Aorta (tissue), 5 donors: Measurements from ENCODE around the gene ARL13A. TPM values are rescaled to one million over a fixed set of nuclear protein-coding genes. Genes with fewer than 3 reads are reported as not detected.

Experiments used
- ATAC-seq: fragments of 200-7000 bp; cut with Tn5 transposase; one replicate; pipeline ENCODE4 v1.9.1; 2022; ENCODE audit warnings: moderate library complexity; ENCODE audit not compliant: low FRiP score
- DNase-seq, 2 donors: peaks; one replicate each; pipeline ENCODE4 v3.0.0-alpha.2; 2020
- H3K27ac ChIP-seq, 2 donors: one replicate each; pipeline ENCODE4 v1.5.1; 2013; ENCODE audit warnings: low read length in 2 of 2, mild to moderate bottlenecking in 2 of 2, moderate library complexity in 2 of 2, control low read depth in 1 of 2, inconsistent platforms in 1 of 2, low read depth in 1 of 2
- H3K27me3 ChIP-seq, 2 donors: one replicate each; pipeline ENCODE4 v1.6.1; 2013; ENCODE audit warnings: control low read depth in 1 of 2, low read length in 1 of 2, mild to moderate bottlenecking in 1 of 2, moderate library complexity in 1 of 2; ENCODE audit not compliant: insufficient read depth in 2 of 2, control insufficient read depth in 1 of 2
- H3K36me3 ChIP-seq, 2 donors: one replicate each; pipeline ENCODE4 v1.6.1; 2013; ENCODE audit warnings: control low read depth in 1 of 2, low read length in 1 of 2, mild to moderate bottlenecking in 1 of 2; ENCODE audit not compliant: insufficient read depth in 2 of 2, control insufficient read depth in 1 of 2
- H3K4me1 ChIP-seq, 2 donors: one replicate each; pipeline ENCODE4 v1.6.1; 2013; ENCODE audit warnings: low read length in 2 of 2, control low read depth in 1 of 2, mild to moderate bottlenecking in 1 of 2, moderate library complexity in 1 of 2; ENCODE audit not compliant: insufficient read depth in 2 of 2, control insufficient read depth in 1 of 2
- H3K4me3 ChIP-seq, 2 donors: one replicate each; pipeline ENCODE4 v1.5.1; 2013; ENCODE audit warnings: low read length in 2 of 2, control low read depth in 1 of 2, mild to moderate bottlenecking in 1 of 2
- H3K9me3 ChIP-seq: one replicate; pipeline ENCODE4 v1.6.1; 2013; ENCODE audit warnings: mild to moderate bottlenecking, low read length; ENCODE audit not compliant: control insufficient read depth
- WGBS, 2 donors: extraction: QIAGEN DNeasy Blood & Tissue Kit; methylation state at CpG; one replicate each; pipeline ENCODE4 v1.1.7; 2013; 5-methylcytosine and 5-hydroxymethylcytosine counted together
- intact Hi-C, 2 donors: fragments of 100-400 bp; cut with DNase I; formaldehyde crosslinking; loops; one replicate each; pipeline versions ENCODE4 v1.14.2 to v1.15.0; 2022
- polyA plus RNA-seq, 2 donors: library from polyadenylated mRNA; stranded (reverse); fragments of 200-250 nt; gene quantifications; one replicate each; pipeline ENCODE4 v1.2.3, GENCODE V29; 2013
- total RNA-seq, 2 donors: library from RNA; stranded (reverse); fragmentation: NEBNext Ultra II Directional; extraction: Animal tissue kit (Norgen Biotek cat#: 25700); gene quantifications; one replicate each; pipeline ENCODE4 v1.2.1, GENCODE V29; 2021
- donor health status: healthy with polysubstance abuse.
- donor health status: Bipolar disorder and iron deficiency.
- donor health status: DM: no; HTN: no; CAD: no.
- donor health status: DM: no; HTN: no; CAD: no.
- donor health status: DM: yes; HTN: yes; CAD: no.

The ARL13A gene
- total and polyA plus RNA-seq, 4 donors, result not detected

DNA sequence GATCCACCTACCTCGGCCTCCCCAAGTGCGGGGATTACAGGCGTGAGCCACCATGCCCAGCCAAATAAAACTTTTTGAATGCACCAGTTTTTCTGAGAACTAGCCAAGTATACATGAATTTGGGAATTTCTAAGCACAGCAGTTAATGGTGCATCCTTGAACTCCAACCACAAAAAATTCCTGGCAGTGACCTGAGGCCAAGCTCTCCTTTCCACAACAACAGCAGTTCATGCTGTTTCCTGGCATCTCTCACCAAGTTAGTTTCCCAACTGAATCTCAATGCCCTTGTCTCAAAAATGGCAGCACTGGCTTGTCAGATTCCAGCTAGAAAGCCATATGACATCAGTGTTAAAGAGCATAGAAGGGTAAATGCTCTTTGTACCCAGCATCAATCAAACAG, 24.9 kb upstream of the ARL13A start:
- DNase-seq (no peak), ATAC-seq (no peak)
- WGBS, 2 donors, result 93% methylated on average over 3 of the region's 3 CpGs
- Histone ChIP-seq H3K4me1 (no peaks in the 10 kb centered on the region), H3K4me3 (no peak overlapping the region), H3K9me3 (no peaks in the 10 kb centered on the region), H3K36me3 (no peaks in the 10 kb centered on the region), H3K27ac (no peak overlapping the region), H3K27me3 (no peaks in the 10 kb centered on the region)
- intact Hi-C loops, result no loop called here

DNA sequence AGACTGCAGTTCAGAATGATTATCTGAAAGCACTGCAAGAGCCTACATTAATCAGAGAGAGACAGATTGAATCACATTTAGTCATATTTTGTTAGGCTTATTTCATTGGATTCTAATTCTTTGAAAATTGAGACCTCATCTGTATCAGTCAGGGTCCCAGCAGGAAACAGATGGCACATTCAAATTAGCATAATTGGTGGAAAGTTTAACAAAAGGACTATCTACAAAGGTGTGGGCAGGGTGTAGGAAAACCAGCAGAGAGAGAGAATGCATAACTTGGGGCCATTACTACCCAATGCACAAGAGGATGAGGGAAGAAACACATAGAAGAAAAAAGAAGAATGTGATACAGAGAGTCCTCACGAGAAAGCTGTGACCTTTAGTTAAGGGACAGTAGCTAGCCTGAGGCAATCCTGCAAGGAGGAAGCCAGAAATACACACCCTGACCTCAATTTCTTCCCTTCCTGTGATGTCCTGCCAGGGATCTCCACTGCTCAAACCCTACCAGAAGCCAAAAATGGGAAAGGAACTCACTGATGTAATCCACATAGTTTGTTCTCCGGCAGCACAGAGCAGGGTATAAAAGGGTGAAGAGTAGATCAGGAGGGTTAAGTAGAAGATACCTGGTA, 23.1 kb upstream of the ARL13A start:
- DNase-seq, result no peak
- Histone ChIP-seq H3K27me3 (no peaks in the 10 kb centered on the region), H3K9me3 (no peaks in the 10 kb centered on the region), H3K4me3 (no peak overlapping the region), H3K27ac (no peak overlapping the region), H3K4me1 (no peaks in the 10 kb centered on the region), H3K36me3 (no peaks in the 10 kb centered on the region)
- WGBS, 2 donors, result 61 to 62% methylated on average over 2 of the region's 2 CpGs
- no peak for ATAC-seq
- intact Hi-C loops, result no loop called here

DNA sequence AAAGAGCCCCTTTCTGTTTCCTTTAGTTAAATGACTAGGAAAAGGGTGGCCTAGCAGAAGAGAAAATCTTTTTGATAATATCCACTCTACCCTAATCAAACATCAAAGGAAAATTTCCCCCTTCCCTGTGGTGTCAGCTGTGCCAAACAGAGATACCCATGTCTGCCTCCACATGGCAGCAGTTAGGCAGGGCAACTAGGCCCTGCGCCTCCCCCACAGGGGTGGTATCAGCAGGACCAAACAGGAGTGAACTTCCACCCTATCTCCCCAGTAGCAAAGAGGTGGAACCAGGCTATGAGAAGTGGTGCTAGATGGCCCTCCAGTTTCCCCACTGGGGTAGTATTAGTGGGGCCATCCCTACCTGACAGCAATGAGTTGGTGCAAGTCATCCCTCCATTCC, 21.0 kb upstream of the ARL13A start:
- H3K27me3 ChIP-seq, result no peaks in the 10 kb centered on the region

DNA sequence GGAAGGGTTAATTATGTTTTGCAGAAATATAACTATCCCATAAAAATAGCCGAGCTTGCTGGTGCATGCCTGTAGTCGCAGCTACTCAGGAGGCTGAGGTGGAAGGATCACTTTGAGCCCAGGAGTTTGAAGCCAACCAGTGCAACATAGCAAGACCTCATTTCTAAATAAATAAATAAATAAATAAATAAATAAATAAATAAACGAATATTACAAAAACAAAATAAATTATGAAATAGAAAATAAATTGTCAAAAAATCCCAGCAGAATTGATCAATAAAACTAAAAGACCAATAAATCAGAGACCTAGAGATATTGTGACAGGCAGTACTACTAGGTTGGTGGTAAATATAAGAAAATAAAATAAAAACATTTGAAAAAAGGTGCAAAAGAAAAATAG, 6.7 kb upstream of the ARL13A start:
- Histone ChIP-seq H3K4me1 (no peaks in the 10 kb centered on the region), H3K27ac (no peak overlapping the region), H3K36me3 (no peaks in the 10 kb centered on the region), H3K4me3 (no peak overlapping the region), H3K27me3 (no peaks in the 10 kb centered on the region), H3K9me3 (no peaks in the 10 kb centered on the region)
- WGBS, 2 donors, result 70 to 77% methylated on average over 3 of the region's 3 CpGs
- intact Hi-C loops, result no loop called here
- ATAC-seq (no peak), DNase-seq (no peak)

More for the DNA sequence above, 21.0 kb upstream of the ARL13A start:
- H3K4me3 ChIP-seq, result no peak overlapping the region
- ATAC-seq (no peak), DNase-seq (no peak)
- 91 to 100% methylated on average over 1 of the region's 1 CpG for WGBS, 2 donors
- intact Hi-C loops, result no loop called here
- no peaks in the 10 kb centered on the region for H3K9me3 ChIP-seq
- H3K27ac ChIP-seq, result no peak overlapping the region
- no peaks in the 10 kb centered on the region for H3K4me1 ChIP-seq
- no peaks in the 10 kb centered on the region for H3K36me3 ChIP-seq

DNA sequence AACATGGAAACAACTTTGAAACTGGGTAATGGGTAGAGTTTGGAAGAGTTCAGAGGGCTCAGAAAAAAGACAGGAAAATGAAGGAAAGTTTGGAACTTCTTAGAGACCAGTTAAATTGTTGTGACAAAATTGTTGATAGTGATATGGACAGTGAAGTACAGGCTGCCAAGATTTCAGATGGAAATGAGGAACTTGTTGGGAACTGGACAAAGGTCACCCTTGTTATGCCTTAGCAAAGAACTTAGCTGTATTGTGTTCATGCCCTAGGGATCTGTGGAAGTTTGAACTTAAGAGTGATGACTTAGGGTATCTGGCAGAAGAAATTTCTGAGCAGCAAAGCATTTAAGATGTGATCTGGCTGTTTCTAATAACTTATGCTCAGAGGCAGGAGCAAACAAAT, 5.1 kb upstream of the ARL13A start:
- Histone ChIP-seq H3K27me3 (no peaks in the 10 kb centered on the region), H3K27ac (no peak overlapping the region)

DNA sequence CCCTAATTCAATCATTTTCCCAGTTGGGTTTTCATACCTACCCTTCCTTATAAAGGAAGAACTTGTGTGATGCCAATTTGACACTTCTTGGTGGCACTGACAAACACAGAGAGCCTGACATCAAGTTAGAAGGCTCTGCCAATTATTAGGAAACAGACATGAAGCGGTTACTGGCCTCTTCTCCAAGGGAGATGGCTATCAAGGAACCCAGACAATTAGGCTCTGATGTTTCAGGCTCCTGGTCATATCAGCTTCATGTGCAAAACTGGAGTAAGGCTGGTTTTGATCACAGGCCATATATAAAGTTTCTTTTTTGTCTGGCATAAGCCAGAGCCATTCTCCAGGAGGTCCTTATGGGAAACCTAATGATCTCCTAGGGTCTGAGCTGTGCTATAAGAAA, 428 bp downstream of the ARL13A start:
- Histone ChIP-seq H3K27ac (no peak overlapping the region), H3K9me3 (no peaks in the 10 kb centered on the region), H3K36me3 (no peaks in the 10 kb centered on the region), H3K4me3 (no peak overlapping the region), H3K4me1 (no peaks in the 10 kb centered on the region), H3K27me3 (no peaks in the 10 kb centered on the region)
- DNase-seq (no peak), ATAC-seq (no peak)
- intact Hi-C loops, result no loop called here
- WGBS, 2 donors, result 67 to 88% methylated on average over 1 of the region's 1 CpG

More for the DNA sequence above, 5.1 kb upstream of the ARL13A start:
- Histone ChIP-seq H3K9me3 (no peaks in the 10 kb centered on the region), H3K4me1 (no peaks in the 10 kb centered on the region), H3K4me3 (no peak overlapping the region), H3K36me3 (no peaks in the 10 kb centered on the region)
- ATAC-seq, result no peak
- no peak for DNase-seq
- intact Hi-C loops, result no loop called here

- intact Hi-C loops, result no loop called here
- no peaks in the 10 kb centered on the region for H3K27me3 ChIP-seq
- H3K27ac ChIP-seq, result no peak overlapping the region
- 95 to 96% methylated on average over 10 to 12 of the region's 19 CpGs for WGBS, 2 donors
- H3K4me1 ChIP-seq, result no peaks in the 10 kb centered on the region
- no peaks in the 10 kb centered on the region for H3K36me3 ChIP-seq
- DNase-seq (no peak), ATAC-seq (no peak)
- H3K9me3 ChIP-seq, result no peaks in the 10 kb centered on the region
- no peak overlapping the region for H3K4me3 ChIP-seq
These were observed 3.9 kb downstream of the ARL13A start for GRCh38 chrX:100973411-100973810.

DNA sequence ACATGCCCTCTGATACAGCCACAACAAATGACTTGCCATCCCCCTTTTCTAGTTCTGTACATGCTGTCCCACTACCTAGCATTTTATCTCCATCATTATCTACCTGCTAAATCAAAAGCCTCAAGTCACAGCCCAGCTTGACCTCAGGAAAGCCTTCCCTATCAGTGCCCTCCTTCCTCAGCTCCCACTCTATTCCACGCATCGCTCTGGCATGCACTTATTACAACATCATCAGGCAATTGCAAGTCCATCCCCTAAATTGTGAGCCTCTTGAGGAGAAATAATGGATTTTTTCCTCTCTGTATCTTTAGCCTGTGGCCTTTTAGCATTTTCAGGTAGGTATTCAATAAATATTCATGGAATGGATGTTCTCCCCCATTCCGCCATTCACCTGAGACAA, 5.7 kb downstream of the ARL13A start:
- no peak for ATAC-seq
- WGBS, 2 donors, result 90 to 95% methylated on average over 3 of the region's 3 CpGs
- intact Hi-C loops, result no loop called here
- no peaks in the 10 kb centered on the region for H3K36me3 ChIP-seq
- DNase-seq, result no peak
- no peak overlapping the region for H3K27ac ChIP-seq
- no peaks in the 10 kb centered on the region for H3K9me3 ChIP-seq
- no peaks in the 10 kb centered on the region for H3K27me3 ChIP-seq
- no peaks in the 10 kb centered on the region for H3K4me1 ChIP-seq
- H3K4me3 ChIP-seq, result no peak overlapping the region

DNA sequence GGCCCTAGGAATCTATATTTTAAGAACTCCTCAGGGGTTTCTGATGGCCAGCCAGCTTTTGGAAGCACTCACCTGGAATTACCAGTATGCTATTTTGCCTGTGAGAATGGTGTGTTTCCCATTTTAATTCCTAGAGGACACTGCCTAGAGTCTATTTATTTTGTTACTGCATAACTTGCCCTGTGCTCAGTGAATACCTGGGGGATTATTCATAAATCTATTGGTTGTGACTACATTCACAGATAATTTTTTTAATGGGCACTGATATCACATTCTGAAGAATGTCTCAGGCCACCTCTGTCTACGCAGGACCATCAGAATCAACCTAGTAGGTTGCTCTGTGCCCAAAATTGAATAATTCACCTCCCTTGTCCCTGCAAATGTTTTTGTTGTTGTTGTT, 6.7 kb downstream of the ARL13A start:
- H3K9me3 ChIP-seq, result no peaks in the 10 kb centered on the region
- H3K4me1 ChIP-seq, result no peaks in the 10 kb centered on the region
- intact Hi-C loops, result no loop called here
- WGBS, 2 donors, result 91 to 100% methylated on average over 1 of the region's 1 CpG
- ATAC-seq (no peak), DNase-seq (no peak)
- no peak overlapping the region for H3K4me3 ChIP-seq
- H3K36me3 ChIP-seq, result no peaks in the 10 kb centered on the region
- H3K27me3 ChIP-seq, result no peaks in the 10 kb centered on the region
- no peak overlapping the region for H3K27ac ChIP-seq
